NCI-H2081 treated with DMSO at 0.1 percent for 48 hours (cell line): ENCODE measurements around the gene PIGBOS1.
"Not testable (repeated sequence)": the region's sequence is repeated elsewhere in the genome, so short reads cannot be mapped to it uniquely, and the experiment has no call there.

Source experiments
- DNase-seq: peaks from one replicate; lab custom pipeline; 2025; lab: John Stamatoyannopoulos, UW

The PIGBOS1 gene

GRCh38 chr15:55318588-55319494 is at the start of gene PIGBOS1, which contains the start of gene PIGB:
Gene PIGBOS1 (minus strand): TSS chr15:55319123. CDS start chr15:55317792, 1,331 bp downstream.
Gene PIGB (plus strand): TSS chr15:55319222. CDS start chr15:55319251, 29 bp downstream.
- peak; percentile 44 for DNase-seq

GRCh38 chr15:55366981-55367380 is 48.1 kb upstream of the PIGBOS1 start:
- DNase-seq, result no peak

- DNase-seq, result no peak
These were observed 43.7 kb upstream of the PIGBOS1 start for GRCh38 chr15:55362641-55363040.

GRCh38 chr15:55361048-55361447 is 42.1 kb upstream of the PIGBOS1 start:
- DNase-seq, result no peak

GRCh38 chr15:55360256-55360655 is 41.3 kb upstream of the PIGBOS1 start:
- DNase-seq, result no peak

- DNase-seq, result no peak
These were observed 39.5 kb upstream of the PIGBOS1 start for GRCh38 chr15:55358471-55358870.

- DNase-seq, result no peak
These were observed 38.9 kb upstream of the PIGBOS1 start for GRCh38 chr15:55357774-55358173.

GRCh38 chr15:55356985-55357585 is 38.2 kb upstream of the PIGBOS1 start:
- DNase-seq, result no peak

- no peak for DNase-seq
These were observed 34.1 kb upstream of the PIGBOS1 start for GRCh38 chr15:55353025-55353424.

- DNase-seq, result no peak
These were observed 30.4 kb upstream of the PIGBOS1 start for GRCh38 chr15:55349282-55349681.

GRCh38 chr15:55348281-55348778 is 29.4 kb upstream of the PIGBOS1 start:
- DNase-seq, result no peak

GRCh38 chr15:55344206-55344605 is 25.3 kb upstream of the PIGBOS1 start:
- DNase-seq, result no peak

GRCh38 chr15:55343168-55343567 is 24.2 kb upstream of the PIGBOS1 start:
- peak; percentile 16 for DNase-seq

GRCh38 chr15:55337160-55337559 is 18.2 kb upstream of the PIGBOS1 start:
- no peak for DNase-seq

GRCh38 chr15:55334997-55335396 is 16.1 kb upstream of the PIGBOS1 start:
- DNase-seq, result no peak

GRCh38 chr15:55334371-55334770 is 15.4 kb upstream of the PIGBOS1 start:
- DNase-seq, result no peak

GRCh38 chr15:55327387-55327786 is 8.5 kb upstream of the PIGBOS1 start:
- no peak for DNase-seq

- no peak for DNase-seq
These were observed 3.5 kb upstream of the PIGBOS1 start for GRCh38 chr15:55322467-55322866.

GRCh38 chr15:55320963-55321362 is 2.0 kb upstream of the PIGBOS1 start:
- DNase-seq, result no peak

- DNase-seq, result no peak
These were observed 1.3 kb upstream of the PIGBOS1 start for GRCh38 chr15:55320238-55320550.

- no peak for DNase-seq
These were observed 764 bp upstream of the PIGBOS1 start for GRCh38 chr15:55319537-55320237.

- DNase-seq, result not testable (repeated sequence)
These were observed 16.1 kb downstream of the PIGBOS1 start for GRCh38 chr15:55302801-55303200.

GRCh38 chr15:55297315-55297714 is 21.6 kb downstream of the PIGBOS1 start:
- no peak for DNase-seq
